BE2C (cell line): ENCODE results near the gene GNMT.
"Not testable (repeated sequence)": the region's sequence is repeated elsewhere in the genome, so short reads cannot be mapped to it uniquely, and the experiment has no call there.

Experiments used
- DNase-seq: peaks from one replicate; pipeline ENCODE4 v3.0.0-alpha.2; 2020
- H3K27me3 ChIP-seq: fragments of 250-450 bp; sonication (Bioruptor Pico); 2 replicates; pipeline ENCODE4 v1.5.1; 2020; ENCODE audit warnings: mild to moderate bottlenecking
- H3K36me3 ChIP-seq: fragments of 250-450 bp; sonication (Bioruptor Pico); 2 replicates; pipeline ENCODE4 v1.5.1; 2020; ENCODE audit warnings: mild to moderate bottlenecking
- H3K4me1 ChIP-seq: fragments of 250-450 bp; sonication (Bioruptor Pico); 2 replicates; pipeline ENCODE4 v1.5.1; 2020
- H3K4me3 ChIP-seq: 2 replicates; pipeline ENCODE4 v1.5.1; 2011; ENCODE audit warnings: low read depth, low read length
- H3K9me3 ChIP-seq: fragments of 250-450 bp; sonication (Bioruptor Pico); 2 replicates; pipeline ENCODE4 v1.5.1; 2020
- CTCF ChIP-seq: IDR thresholded peaks from 2 replicates; pipeline ENCODE4 v1.5.1; 2012; ENCODE audit warnings: mild to moderate bottlenecking, low read depth, low read length

Gene GNMT

GRCh38 chr6:42987533-42988451, 27.2 kb downstream of the GNMT start:
- Histone ChIP-seq H3K4me3 (no peak overlapping the region), H3K36me3 (peaks cover 10% of the 10 kb centered on the region), H3K4me1 (no peaks in the 10 kb centered on the region), H3K9me3 (no peaks in the 10 kb centered on the region), H3K27me3 (no peaks in the 10 kb centered on the region)
- no peak for TF ChIP-seq CTCF
- no peak for DNase-seq

- Histone ChIP-seq H3K27me3 (no peaks in the 10 kb centered on the region), H3K4me1 (no peaks in the 10 kb centered on the region), H3K9me3 (no peaks in the 10 kb centered on the region), H3K36me3 (peaks cover 10% of the 10 kb centered on the region), H3K4me3 (no peak overlapping the region)
- TF ChIP-seq CTCF, result no peak
- DNase-seq, result no peak
Observed at GRCh38 chr6:42988486-42989020, 28.0 kb downstream of the GNMT start.

- no peak overlapping the region for H3K4me3 ChIP-seq
- no peaks in the 10 kb centered on the region for H3K4me1 ChIP-seq
- no peaks in the 10 kb centered on the region for H3K9me3 ChIP-seq
- H3K36me3 ChIP-seq, result peaks cover 10% of the 10 kb centered on the region
- TF ChIP-seq CTCF, result no peak
- DNase-seq, result no peak
- H3K27me3 ChIP-seq, result no peaks in the 10 kb centered on the region
Observed at GRCh38 chr6:42989923-42990322, 29.4 kb downstream of the GNMT start.

- DNase-seq, result no peak
- no peaks in the 10 kb centered on the region for H3K4me1 ChIP-seq
- H3K4me3 ChIP-seq, result no peak overlapping the region
- peaks cover 10% of the 10 kb centered on the region for H3K36me3 ChIP-seq
- no peak for TF ChIP-seq CTCF
- no peaks in the 10 kb centered on the region for H3K27me3 ChIP-seq
- H3K9me3 ChIP-seq, result no peaks in the 10 kb centered on the region
Observed at GRCh38 chr6:42993445-42993844, 32.9 kb downstream of the GNMT start.

GRCh38 chr6:42996513-42996912, 36.0 kb downstream of the GNMT start:
- Histone ChIP-seq H3K36me3 (no peaks in the 10 kb centered on the region; the same call in 1 of the 2 replicates), H3K9me3 (no peaks in the 10 kb centered on the region), H3K4me1 (no peaks in the 10 kb centered on the region), H3K4me3 (no peak overlapping the region), H3K27me3 (no peaks in the 10 kb centered on the region)
- no peak for DNase-seq
- TF ChIP-seq CTCF, result no peak

- DNase-seq, H3K36me3 ChIP-seq, H3K4me3 ChIP-seq, H3K4me1 ChIP-seq, H3K27me3 ChIP-seq, H3K9me3 ChIP-seq: not testable (repeated sequence)
Observed at GRCh38 chr6:42998205-42998604, 37.7 kb downstream of the GNMT start.
